K562 (cell line): ENCODE measurements around the gene PNP. TPM values are rescaled to one million over a fixed set of nuclear protein-coding genes. Genes with fewer than 3 reads are reported as not detected.

Source experiments
- E2F1 ChIP-seq: sonication (generic); formaldehyde crosslinking; IDR thresholded peaks from 2 replicates; pipeline ENCODE4 v1.8.1; 2023; ENCODE audit warnings: mild to moderate bottlenecking, missing genetic modification reagents, moderate library complexity
- E2F8 ChIP-seq: fragments of 450-650 bp; IDR thresholded peaks from 2 replicates; pipeline ENCODE4 v1.7.1; 2018; ENCODE audit warnings: mild to moderate bottlenecking, low read depth; ENCODE audit not compliant: partially characterized antibody
- FOXP4 ChIP-seq: sonication (generic); formaldehyde crosslinking; IDR thresholded peaks from 2 replicates; pipeline ENCODE4 v1.8.0; 2022; ENCODE audit warnings: mild to moderate bottlenecking, missing genetic modification reagents, borderline replicate concordance
- HBP1 ChIP-seq: fragments of 450-650 bp; formaldehyde crosslinking; IDR thresholded peaks from 2 replicates; pipeline ENCODE4 v1.4.0; 2022; ENCODE audit warnings: missing genetic modification characterization
- MAFF ChIP-seq: IDR thresholded peaks from 2 replicates; pipeline ENCODE4 v1.6.1; 2012; ENCODE audit warnings: low read length, improper control_type of control experiment
- NFATC3 ChIP-seq: fragments of 450-650 bp; IDR thresholded peaks from 2 replicates; pipeline ENCODE4 v1.6.1; 2017; ENCODE audit warnings: mild to moderate bottlenecking
- POLR3G ChIP-seq: IDR thresholded peaks from 2 replicates; pipeline ENCODE4 v1.6.1; 2011; ENCODE audit not compliant: insufficient read length, insufficient replicate concordance; ENCODE audit errors: extremely low read depth
- RBM15 ChIP-seq: fragments of 200-400 bp; formaldehyde crosslinking; IDR thresholded peaks from 2 replicates; pipeline ENCODE4 v1.6.1; 2018; ENCODE audit warnings: mild to moderate bottlenecking, low read length, moderate library complexity; ENCODE audit not compliant: insufficient read depth
- ZNF146 ChIP-seq: IDR thresholded peaks from one replicate; pipeline ENCODE4 v1.6.1; 2018; ENCODE audit warnings: missing compliant biosample characterization; ENCODE audit not compliant: unreplicated experiment
- ZNF165 ChIP-seq: fragments of 250-450 bp; sonication (Bioruptor Pico); IDR thresholded peaks from 2 replicates; pipeline ENCODE4 v1.4.0; 2020; ENCODE audit warnings: borderline replicate concordance
- ZNF609 ChIP-seq: sonication (generic); formaldehyde crosslinking; IDR thresholded peaks from 2 replicates; pipeline ENCODE4 v1.8.1; 2023; ENCODE audit warnings: missing genetic modification reagents, mild to moderate bottlenecking, borderline replicate concordance
- ZNF764 ChIP-seq: fragments of 250-450 bp; sonication (Bioruptor Pico); IDR thresholded peaks from 2 replicates; pipeline ENCODE4 v1.4.0; 2020; ENCODE audit warnings: low read depth, mild to moderate bottlenecking, moderate library complexity
- polyA plus RNA-seq, 8 experiments: library from polyadenylated mRNA; depleted of rRNA in 4 of 8; stranded (reverse) in 5 of 8; unstranded in 3 of 8; fragments of >200 nt; fragmentation: Nextera tagmentation in 2 of 8; fragmentation: Illumina TruSeq in 1 of 8; extraction: Ambion mirVana in 2 of 8; extraction: Trizol in 1 of 8; gene quantifications; 2 replicates each; pipeline versions ENCODE4 v1.2.1 to v1.2.3, GENCODE V29; 2011 to 2014; ENCODE audit warnings: inconsistent platforms in 1 of 8, missing spikeins in 1 of 8
- total RNA-seq, 7 experiments: library from RNA; depleted of rRNA in 6 of 7; stranded (reverse); fragments of >200 nt in 6 of 7; fragmentation: Illumina TruSeq in 2 of 7; extraction: Trizol in 2 of 7; gene quantifications; 2 replicates each; pipeline versions ENCODE4 v1.2.1 to v1.2.3, GENCODE V29; 2011 to 2021; ENCODE audit warnings: low replicate concordance in 1 of 7

Gene PNP
- total and polyA plus RNA-seq, 9 of the 15 experiments (the other 6 are each of a cell fraction or from before 2014, with no cell fraction given) = 92.5 to 288 (median 137) TPM

- TF ChIP-seq ZNF609 (no peak), ZNF764 (no peak), POLR3G (no peak), FOXP4 (CRISPR knock-in tag) (no peak), E2F1 (CRISPR knock-in tag) (no peak), E2F8 (no peak), NFATC3 (no peak), RBM15 (no peak), ZNF165 (no peak), HBP1 (CRISPR knock-in tag) (peak; percentile 27; the same call in 1 of the 2 replicates), ZNF146 (CRISPR knock-in tag) (no peak), MAFF (no peak)
Measured at GRCh38 chr14:20477211-20477876, 8.1 kb downstream of the PNP start (continued).
